ENCODE results near the gene VAT1L.

DNA sequence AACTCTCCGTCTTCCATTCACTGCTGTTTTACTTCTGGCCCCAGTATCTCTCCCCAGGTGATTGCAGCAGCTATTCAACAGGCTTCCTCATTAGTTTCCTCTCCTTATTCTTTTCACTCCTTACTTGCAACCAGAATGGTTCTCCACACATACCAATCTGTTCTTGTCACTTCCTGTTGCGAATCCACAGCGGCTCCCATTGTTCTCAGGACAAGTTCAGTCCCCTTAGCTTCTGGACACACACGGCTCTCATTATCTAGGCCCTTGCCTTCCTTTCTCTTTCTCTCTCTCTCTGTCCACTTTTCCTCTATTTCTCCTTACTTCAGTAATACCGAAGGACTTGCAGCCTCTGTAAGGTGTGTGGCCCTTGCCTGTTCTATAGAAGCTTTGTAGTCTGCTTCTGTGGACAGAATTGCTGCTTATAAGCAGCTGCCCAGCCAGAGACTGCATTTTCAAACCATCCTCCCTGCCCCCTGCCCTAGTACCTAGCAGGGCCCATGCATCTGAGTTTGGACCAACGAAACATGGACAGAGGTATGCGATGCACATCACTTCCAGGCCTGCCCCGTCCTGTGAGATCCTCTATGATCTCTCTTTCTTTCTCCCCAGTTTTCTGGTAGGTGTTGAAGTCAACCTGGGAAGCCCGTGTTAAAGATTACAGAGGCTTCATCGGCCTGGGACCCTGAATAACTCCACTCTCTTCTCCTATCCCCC, 45.7 kb downstream of the VAT1L start:
- TF ChIP-seq, protein P1, sequence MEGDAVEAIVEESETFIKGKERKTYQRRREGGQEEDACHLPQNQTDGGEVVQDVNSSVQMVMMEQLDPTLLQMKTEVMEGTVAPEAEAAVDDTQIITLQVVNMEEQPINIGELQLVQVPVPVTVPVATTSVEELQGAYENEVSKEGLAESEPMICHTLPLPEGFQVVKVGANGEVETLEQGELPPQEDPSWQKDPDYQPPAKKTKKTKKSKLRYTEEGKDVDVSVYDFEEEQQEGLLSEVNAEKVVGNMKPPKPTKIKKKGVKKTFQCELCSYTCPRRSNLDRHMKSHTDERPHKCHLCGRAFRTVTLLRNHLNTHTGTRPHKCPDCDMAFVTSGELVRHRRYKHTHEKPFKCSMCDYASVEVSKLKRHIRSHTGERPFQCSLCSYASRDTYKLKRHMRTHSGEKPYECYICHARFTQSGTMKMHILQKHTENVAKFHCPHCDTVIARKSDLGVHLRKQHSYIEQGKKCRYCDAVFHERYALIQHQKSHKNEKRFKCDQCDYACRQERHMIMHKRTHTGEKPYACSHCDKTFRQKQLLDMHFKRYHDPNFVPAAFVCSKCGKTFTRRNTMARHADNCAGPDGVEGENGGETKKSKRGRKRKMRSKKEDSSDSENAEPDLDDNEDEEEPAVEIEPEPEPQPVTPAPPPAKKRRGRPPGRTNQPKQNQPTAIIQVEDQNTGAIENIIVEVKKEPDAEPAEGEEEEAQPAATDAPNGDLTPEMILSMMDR (IDR thresholded peaks at IDR 0.05 in 2 of 3, conservative IDR thresholded peaks at IDR 0.05 in 1 of 3; ENCODE audit: control insufficient read depth in 2 of 3, extremely low read depth in 1 of 3, insufficient read depth in 1 of 3, low read depth in 3 of 3, low read length in 3 of 3), result no peak
- TF ChIP-seq EP300 (IDR thresholded peaks at IDR 0.05; ENCODE audit: borderline replicate concordance in 1 of 2, control insufficient read depth in 1 of 2, low read depth in 2 of 2, low read length in 2 of 2) (no peak), SREBF2 (IDR thresholded peaks at IDR 0.05; ENCODE audit: low read length) (no peak), CHD2 (IDR thresholded peaks at IDR 0.05; ENCODE audit: borderline replicate concordance, low read depth, low read length) (no peak), RFX5 (IDR thresholded peaks at IDR 0.05; ENCODE audit: low read depth, low read length) (no peak), SRF (IDR thresholded peaks at IDR 0.05; ENCODE audit: low read depth in 2 of 2, low read length in 2 of 2) (no peak), JUNB (IDR thresholded peaks at IDR 0.05) (no peak), TAF1 (IDR thresholded peaks at IDR 0.05; ENCODE audit: borderline replicate concordance, low read depth, low read length) (no peak), YY1 (IDR thresholded peaks at IDR 0.05; ENCODE audit: low read depth, low read length) (no peak)
- TF ChIP-seq, protein P2, sequence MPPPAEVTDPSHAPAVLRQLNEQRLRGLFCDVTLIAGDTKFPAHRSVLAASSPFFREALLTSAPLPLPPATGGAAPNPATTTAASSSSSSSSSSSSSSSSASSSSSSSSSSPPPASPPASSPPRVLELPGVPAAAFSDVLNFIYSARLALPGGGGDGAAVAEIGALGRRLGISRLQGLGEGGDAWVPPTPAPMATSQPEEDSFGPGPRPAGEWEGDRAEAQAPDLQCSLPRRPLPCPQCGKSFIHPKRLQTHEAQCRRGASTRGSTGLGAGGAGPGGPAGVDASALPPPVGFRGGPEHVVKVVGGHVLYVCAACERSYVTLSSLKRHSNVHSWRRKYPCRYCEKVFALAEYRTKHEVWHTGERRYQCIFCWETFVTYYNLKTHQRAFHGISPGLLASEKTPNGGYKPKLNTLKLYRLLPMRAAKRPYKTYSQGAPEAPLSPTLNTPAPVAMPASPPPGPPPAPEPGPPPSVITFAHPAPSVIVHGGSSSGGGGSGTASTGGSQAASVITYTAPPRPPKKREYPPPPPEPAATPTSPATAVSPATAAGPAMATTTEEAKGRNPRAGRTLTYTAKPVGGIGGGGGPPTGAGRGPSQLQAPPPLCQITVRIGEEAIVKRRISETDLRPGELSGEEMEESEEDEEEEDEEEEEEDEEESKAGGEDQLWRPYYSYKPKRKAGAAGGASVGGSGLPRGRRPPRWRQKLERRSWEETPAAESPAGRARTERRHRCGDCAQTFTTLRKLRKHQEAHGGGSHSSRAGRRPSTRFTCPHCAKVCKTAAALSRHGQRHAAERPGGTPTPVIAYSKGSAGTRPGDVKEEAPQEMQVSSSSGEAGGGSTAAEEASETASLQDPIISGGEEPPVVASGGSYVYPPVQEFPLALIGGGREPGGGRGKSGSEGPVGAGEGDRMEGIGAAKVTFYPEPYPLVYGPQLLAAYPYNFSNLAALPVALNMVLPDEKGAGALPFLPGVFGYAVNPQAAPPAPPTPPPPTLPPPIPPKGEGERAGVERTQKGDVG (CRISPR knock-in tag; IDR thresholded peaks at IDR 0.05), result no peak
- TF ChIP-seq, protein P3, sequence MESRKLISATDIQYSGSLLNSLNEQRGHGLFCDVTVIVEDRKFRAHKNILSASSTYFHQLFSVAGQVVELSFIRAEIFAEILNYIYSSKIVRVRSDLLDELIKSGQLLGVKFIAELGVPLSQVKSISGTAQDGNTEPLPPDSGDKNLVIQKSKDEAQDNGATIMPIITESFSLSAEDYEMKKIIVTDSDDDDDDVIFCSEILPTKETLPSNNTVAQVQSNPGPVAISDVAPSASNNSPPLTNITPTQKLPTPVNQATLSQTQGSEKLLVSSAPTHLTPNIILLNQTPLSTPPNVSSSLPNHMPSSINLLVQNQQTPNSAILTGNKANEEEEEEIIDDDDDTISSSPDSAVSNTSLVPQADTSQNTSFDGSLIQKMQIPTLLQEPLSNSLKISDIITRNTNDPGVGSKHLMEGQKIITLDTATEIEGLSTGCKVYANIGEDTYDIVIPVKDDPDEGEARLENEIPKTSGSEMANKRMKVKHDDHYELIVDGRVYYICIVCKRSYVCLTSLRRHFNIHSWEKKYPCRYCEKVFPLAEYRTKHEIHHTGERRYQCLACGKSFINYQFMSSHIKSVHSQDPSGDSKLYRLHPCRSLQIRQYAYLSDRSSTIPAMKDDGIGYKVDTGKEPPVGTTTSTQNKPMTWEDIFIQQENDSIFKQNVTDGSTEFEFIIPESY (IDR thresholded peaks at IDR 0.05), result no peak
